Skeletal muscle tissue (tissue), 4 donors: ENCODE data around the gene OASL. TPM values are rescaled to one million over a fixed set of nuclear protein-coding genes. Genes with fewer than 3 reads are reported as not detected.
A peak's percentile ranks its signal among the peaks of the same experiment; 100 is the strongest.
"Not testable (repeated sequence)": the region's sequence is repeated elsewhere in the genome, so short reads cannot be mapped to it uniquely, and the experiment has no call there.

ENCODE experiments used
- H3K27ac ChIP-seq: one replicate; pipeline ENCODE4 v1.7.0; 2013; ENCODE audit warnings: mild to moderate bottlenecking, low read depth, low read length, inconsistent platforms
- H3K27me3 ChIP-seq, 3 donors: one replicate each; pipeline ENCODE4 v1.7.0; 2013; ENCODE audit warnings: low read length in 3 of 3; ENCODE audit not compliant: control insufficient read depth in 3 of 3, insufficient read depth in 3 of 3
- H3K36me3 ChIP-seq, 3 donors: one replicate each; pipeline ENCODE4 v1.7.0; 2013; ENCODE audit warnings: low read length in 3 of 3; ENCODE audit not compliant: control insufficient read depth in 3 of 3, insufficient read depth in 3 of 3
- H3K4me1 ChIP-seq, 3 donors: one replicate each; pipeline ENCODE4 v1.7.0; 2013; ENCODE audit warnings: low read length in 3 of 3, mild to moderate bottlenecking in 3 of 3; ENCODE audit not compliant: control insufficient read depth in 3 of 3, insufficient read depth in 3 of 3
- H3K4me3 ChIP-seq, 3 donors: one replicate each; pipeline ENCODE4 v1.7.0; 2013; ENCODE audit warnings: low read length in 3 of 3
- H3K9ac ChIP-seq, 3 donors: one replicate each; pipeline ENCODE4 v1.7.0; 2013; ENCODE audit warnings: low read length in 3 of 3, mild to moderate bottlenecking in 3 of 3, moderate library complexity in 2 of 3, low read depth in 1 of 3
- H3K9me3 ChIP-seq, 3 donors: one replicate each; pipeline ENCODE4 v1.7.0; 2013; ENCODE audit warnings: low read length in 3 of 3; ENCODE audit not compliant: control insufficient read depth in 3 of 3
- total RNA-seq: library from RNA; depleted of rRNA; stranded (reverse); fragments of >200 nt; gene quantifications from one replicate; pipeline ENCODE4 v1.2.3, GENCODE V29; 2014
- donor health status: Osteomylitis.

OASL gene
- total RNA-seq, 1 donor from 2014 or later: not detected

DNA sequence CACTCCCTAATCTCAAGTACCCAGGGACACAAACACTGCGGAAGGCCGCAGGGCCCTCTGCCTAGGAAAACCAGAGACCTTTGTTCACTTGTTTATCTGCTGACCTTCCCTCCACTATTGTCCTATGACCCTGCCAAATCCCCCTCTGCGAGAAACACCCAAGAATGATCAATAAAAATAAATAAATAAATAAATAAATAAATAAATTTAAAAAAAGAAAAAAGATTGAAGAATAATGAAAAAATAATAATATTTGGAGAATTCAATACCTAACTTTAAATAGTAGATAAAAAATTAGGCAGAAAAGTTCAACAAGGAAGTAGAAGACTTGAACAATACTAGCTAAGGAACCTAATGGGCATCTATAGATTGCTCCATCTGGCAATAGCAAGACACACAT lies 38.4 kb upstream of the OASL start:
- not testable (repeated sequence) for H3K4me1 ChIP-seq, H3K36me3 ChIP-seq, H3K4me3 ChIP-seq, H3K27me3 ChIP-seq, H3K27ac ChIP-seq, H3K9me3 ChIP-seq, H3K9ac ChIP-seq

DNA sequence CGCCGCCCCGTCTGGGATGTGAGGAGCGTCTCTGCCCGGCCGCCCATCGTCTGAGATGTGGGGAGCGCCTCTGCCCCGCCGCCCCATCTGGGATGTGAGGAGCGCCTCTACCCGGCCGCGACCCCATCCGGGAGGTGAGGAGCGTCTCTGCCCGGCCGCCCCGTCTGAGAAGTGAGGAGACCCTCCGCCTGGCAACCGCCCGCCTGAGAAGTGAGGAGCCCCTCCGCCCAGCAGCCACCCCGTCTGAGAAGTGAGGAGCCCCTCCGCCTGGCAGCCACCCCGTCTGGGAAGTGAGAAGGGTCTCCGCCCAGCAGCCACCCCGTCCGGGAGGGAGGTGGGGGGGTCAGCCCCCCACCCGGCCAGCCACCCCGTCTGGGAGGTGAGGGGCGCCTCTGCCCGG lies 36.9 kb upstream of the OASL start:
- not testable (repeated sequence) for H3K4me1 ChIP-seq, H3K9ac ChIP-seq, H3K36me3 ChIP-seq, H3K4me3 ChIP-seq, H3K27me3 ChIP-seq, H3K9me3 ChIP-seq, H3K27ac ChIP-seq

DNA sequence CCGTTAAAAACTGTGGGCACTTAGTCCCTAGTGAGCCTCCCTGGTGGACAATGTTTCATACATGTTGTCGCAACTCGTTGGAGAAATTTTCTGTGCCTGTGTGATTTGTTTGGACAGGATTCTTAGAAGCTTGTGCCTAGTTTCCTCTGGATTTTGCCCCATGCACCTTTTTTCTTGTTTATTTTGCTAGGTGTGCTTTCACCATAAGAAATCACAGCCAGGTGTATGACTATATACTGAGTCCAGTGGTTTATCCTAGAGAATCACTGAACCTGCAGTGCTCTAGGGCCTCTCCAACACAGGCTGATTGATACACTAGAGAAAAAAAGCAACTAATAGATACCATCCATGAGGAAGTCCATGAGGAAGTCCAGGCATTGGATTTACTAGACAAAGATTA lies 33.1 kb upstream of the OASL start:
- H3K9ac ChIP-seq: no peak overlapping the region
- H3K9me3 ChIP-seq: peaks cover 0 to 5% (median 2%) of the 10 kb centered on the region in 3 donors
- H3K4me1 ChIP-seq: no peaks in the 10 kb centered on the region
- H3K36me3 ChIP-seq: no peaks in the 10 kb centered on the region
- H3K27ac ChIP-seq: no peak overlapping the region
- no peak overlapping the region for H3K4me3 ChIP-seq
- H3K27me3 ChIP-seq: peaks cover 0 to 2% (median 0%) of the 10 kb centered on the region in 3 donors

DNA sequence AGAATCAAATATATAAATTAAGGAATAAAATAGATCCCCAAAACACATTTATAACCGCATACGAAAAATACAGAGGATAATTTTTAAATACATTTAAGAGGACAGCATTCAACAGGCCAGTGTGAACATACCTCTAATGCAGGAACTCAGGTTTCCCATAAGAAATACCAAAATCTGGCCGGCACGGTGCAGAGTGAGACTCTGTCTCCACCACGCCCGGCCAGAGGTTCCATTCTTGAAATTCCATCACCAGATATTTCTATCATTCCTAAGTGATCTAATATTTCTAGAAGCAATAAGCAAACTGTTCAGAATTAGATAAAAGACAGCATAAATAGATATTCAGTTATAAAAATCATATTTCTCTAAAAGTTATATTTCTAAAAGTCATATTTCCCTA lies 30.2 kb upstream of the OASL start:
- H3K27ac ChIP-seq: no peak overlapping the region
- no peak overlapping the region for H3K4me3 ChIP-seq
- H3K36me3 ChIP-seq: no peaks in the 10 kb centered on the region
- peaks cover 0 to 5% (median 2%) of the 10 kb centered on the region in 3 donors for H3K9me3 ChIP-seq
- H3K27me3 ChIP-seq: peaks cover 0 to 2% (median 0%) of the 10 kb centered on the region in 3 donors
- H3K9ac ChIP-seq: no peak overlapping the region
- H3K4me1 ChIP-seq: no peaks in the 10 kb centered on the region

DNA sequence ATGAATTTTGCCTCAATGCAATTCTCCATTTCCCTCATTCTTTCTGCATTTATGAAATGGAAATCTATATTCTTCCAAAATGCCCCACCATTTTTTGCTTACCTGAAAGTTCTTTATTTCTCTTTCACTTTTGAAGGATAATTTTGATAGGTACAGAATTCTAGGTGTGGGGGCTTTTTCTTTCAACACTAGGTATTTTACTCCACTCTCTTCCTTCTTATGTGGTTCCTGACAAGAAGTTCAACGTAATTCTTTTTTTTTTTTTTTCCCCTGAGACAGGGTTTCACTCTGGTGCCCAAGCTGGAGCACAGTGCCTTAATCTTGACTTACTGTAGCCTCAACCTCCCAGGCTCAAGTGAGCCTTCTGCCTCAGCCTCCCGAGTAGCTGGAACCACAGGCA lies 26.3 kb upstream of the OASL start:
- Histone ChIP-seq H3K36me3 (no peaks in the 10 kb centered on the region), H3K9me3 (no peaks in the 10 kb centered on the region), H3K9ac (no peak overlapping the region), H3K4me3 (no peak overlapping the region), H3K4me1 (peaks cover 0 to 2% (median 0%) of the 10 kb centered on the region in 3 donors), H3K27ac (no peak overlapping the region), H3K27me3 (peaks cover 0 to 2% (median 0%) of the 10 kb centered on the region in 3 donors)

DNA sequence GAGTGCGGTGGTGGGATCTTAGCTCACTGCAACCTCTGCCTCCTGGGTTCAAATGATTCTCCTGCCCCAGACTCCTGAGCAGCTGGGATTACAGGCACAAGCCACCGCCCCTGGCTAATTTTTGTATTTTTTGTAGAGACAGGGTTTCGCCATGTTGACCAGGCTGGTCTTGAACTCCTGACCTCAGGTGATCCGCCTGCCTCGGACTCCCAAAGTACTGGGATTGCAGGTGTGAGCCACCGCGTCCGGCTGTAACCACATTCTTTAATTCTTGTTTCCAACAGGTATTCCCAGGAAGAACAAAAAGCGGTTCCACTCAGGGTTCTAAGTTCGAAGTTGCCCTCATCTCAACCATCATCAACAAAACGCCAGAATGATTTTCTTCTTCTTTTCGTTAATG lies 25.5 kb upstream of the OASL start:
- not testable (repeated sequence) for H3K4me1 ChIP-seq, H3K9ac ChIP-seq, H3K27ac ChIP-seq, H3K36me3 ChIP-seq, H3K9me3 ChIP-seq, H3K27me3 ChIP-seq, H3K4me3 ChIP-seq

DNA sequence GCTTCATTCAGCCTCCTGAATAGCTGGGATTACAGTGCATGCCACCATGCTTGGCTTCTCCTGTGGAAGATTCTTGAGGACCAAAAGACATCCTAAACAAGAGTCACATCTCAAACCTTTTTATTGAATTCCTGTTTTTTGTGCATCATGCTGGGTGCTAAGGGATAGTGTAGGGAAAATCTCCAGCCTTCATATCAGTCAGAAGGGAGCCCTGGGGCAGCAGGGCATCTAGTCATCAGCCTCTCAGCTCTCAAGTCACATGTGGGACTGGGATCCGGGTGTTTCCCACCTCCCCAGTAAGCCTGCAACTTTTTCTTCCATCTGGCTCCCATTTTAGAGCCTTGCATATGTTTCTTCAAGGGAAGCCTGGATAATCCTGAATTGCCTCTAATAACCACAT lies 25.1 kb upstream of the OASL start:
- no peaks in the 10 kb centered on the region for H3K9me3 ChIP-seq
- peaks cover 0 to 2% (median 0%) of the 10 kb centered on the region in 3 donors for H3K27me3 ChIP-seq
- peaks cover 0 to 2% (median 0%) of the 10 kb centered on the region in 3 donors for H3K4me1 ChIP-seq
- no peak overlapping the region for H3K4me3 ChIP-seq
- H3K27ac ChIP-seq: no peak overlapping the region
- no peak overlapping the region for H3K9ac ChIP-seq
- H3K36me3 ChIP-seq: no peaks in the 10 kb centered on the region

DNA sequence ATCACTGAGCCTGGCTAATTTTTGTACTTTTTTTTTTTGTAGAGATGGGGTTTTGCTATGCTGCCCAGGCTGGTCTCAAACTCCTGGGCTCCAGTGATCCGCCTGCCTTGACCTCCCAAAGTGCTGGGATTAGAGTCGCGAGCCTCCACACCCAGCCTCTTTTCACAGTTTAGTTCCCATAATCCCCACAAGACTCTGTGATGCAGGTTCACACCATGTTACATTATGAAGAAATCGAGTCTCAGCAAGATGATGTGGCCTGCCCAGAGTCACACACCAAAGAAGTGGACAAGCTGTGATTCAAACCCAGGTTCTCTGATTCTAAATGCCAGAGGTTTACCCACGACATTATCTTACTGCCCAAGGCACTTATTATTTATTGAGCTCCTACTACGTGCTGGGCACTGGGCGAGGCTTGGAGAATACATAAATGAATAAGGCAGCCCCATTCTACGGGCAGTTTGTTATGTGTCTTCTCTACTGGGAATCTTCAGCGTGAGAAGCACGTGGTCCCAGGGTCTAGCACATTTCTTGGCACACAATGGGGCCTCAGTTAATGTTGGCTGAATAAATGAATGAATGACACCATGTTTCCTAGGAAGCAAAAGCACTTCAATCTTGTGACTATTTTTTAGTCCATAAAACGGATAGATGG lies 23.5 kb upstream of the OASL start:
- Histone ChIP-seq H3K9ac (no peak overlapping the region), H3K4me3 (no peak overlapping the region), H3K36me3 (no peaks in the 10 kb centered on the region), H3K27ac (no peak overlapping the region), H3K4me1 (peaks cover 0 to 2% (median 0%) of the 10 kb centered on the region in 3 donors), H3K9me3 (no peaks in the 10 kb centered on the region), H3K27me3 (no peaks in the 10 kb centered on the region)

DNA sequence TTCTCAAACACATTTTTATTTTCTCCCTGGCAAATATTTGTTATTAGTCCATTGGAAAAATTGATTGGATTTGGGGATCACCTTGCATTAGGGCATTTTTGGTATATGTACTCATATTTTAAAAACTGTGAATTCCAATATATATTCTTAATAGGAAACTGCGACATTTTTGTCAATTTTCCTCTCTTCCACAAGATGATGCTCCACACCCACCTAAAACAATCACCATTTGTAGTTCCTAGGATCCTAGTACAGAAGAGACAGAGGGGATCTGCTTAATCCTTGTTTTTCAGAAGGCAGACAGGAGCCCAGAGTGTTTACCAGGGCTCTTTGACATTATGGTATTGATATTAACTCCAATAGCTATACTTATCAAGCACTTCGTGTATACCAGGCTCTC lies 22.8 kb upstream of the OASL start:
- no peaks in the 10 kb centered on the region for H3K36me3 ChIP-seq
- H3K27ac ChIP-seq: no peak overlapping the region
- H3K9me3 ChIP-seq: no peaks in the 10 kb centered on the region
- H3K4me3 ChIP-seq: no peak overlapping the region
- no peak overlapping the region for H3K9ac ChIP-seq
- no peaks in the 10 kb centered on the region for H3K27me3 ChIP-seq
- H3K4me1 ChIP-seq: peaks cover 0 to 2% (median 0%) of the 10 kb centered on the region in 3 donors

DNA sequence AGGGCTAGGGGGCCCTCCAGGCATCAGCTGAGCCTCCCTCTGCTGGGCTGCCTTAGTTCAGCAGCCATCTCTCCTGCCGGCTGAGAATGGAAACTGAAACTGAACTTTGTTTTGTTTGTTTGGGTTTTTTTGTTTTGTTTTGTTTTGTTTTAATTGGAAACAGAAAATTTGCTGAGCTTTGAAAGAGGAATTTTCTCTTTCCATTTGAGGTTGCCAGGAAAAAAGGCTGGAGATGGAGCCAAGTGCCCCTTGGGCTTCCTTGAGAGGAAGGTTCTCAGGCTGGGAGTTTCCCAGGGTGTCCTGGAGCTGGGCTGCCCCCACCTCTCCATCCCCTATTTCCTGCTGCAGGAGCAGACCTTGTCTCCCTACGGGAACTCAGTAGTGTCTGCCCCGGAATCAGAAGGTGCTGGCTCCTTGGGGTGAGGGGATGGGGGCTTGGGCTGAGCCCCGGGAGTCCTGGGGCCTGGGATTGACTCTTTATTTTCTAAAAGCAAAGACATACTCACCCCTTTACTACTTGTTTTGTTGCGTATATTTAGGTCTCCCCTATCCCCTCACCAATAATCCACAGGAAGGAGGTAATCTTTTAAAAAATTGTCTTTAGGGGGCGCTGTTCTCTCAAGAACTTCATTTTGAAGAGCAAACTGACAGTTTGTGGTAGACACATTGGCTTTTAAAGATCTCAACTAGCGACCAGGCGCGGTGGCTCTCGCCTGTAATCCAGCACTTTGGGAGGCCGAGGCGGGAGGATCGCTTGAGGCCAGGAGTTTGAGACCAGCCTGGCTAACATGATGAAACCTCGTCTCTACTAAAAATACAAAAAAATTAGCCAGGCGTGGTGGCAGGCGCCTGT lies 21.3 kb upstream of the OASL start:
- H3K9me3 ChIP-seq: no peaks in the 10 kb centered on the region
- H3K27ac ChIP-seq: peak overlapping the region; percentile 56
- no peaks in the 10 kb centered on the region for H3K36me3 ChIP-seq
- H3K4me3 ChIP-seq: peak overlapping the region; percentile 16 to 43 (median 35)
- H3K4me1 ChIP-seq: peaks cover 0 to 2% (median 0%) of the 10 kb centered on the region in 3 donors
- peak overlapping the region in 2 of 3 donors; percentile 25 to 45 for H3K9ac ChIP-seq
- no peaks in the 10 kb centered on the region for H3K27me3 ChIP-seq
